NCI-H146 (cell line): Measurements from ENCODE around the gene NUDT8.
"Not testable (repeated sequence)": the region's sequence is repeated elsewhere in the genome, so short reads cannot be mapped to it uniquely, and the experiment has no call there.

Source experiments
- DNase-seq: peaks from one replicate; lab custom pipeline; 2025; lab: John Stamatoyannopoulos, UW

The NUDT8 gene

GRCh38 chr11:67629386-67630227, at the start of gene NUDT8:
Gene NUDT8, minus strand, starts transcription at chr11:67629937. Its CDS starts 26 bp downstream, at chr11:67629911.
- DNase-seq: peak; percentile 90

DNA sequence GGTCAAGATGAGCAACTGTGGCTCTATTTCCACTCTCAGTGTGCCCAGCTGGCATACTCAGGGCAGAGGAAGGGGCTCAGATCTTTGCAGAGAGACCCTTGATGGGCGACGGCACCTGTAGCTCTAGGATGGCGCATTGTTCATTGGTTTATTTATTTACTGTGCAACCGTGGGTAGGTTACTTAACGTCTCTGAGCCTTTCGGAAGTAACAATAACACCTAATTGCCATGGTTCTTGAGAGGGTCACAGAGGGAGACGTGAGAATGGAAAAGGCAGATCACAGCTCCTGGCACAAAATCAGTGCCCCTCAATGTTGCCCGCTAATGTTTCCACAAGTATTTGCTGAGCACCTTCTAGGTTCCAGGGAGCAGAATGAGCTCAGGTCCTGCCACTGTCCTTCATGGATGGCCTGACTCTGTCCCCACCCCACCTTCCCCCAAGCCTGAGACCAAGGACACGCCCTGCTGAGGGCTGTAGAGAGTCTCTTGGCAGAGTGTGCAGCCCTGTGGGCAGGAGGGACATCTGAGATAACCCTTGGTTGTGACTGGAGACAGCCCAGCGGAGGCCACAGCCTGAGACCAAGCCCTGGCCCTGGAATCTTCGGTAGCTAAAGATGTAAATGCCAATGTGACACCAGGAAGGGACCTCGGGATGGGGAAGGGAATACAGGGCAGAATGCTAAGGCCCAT, 45.5 kb upstream of the NUDT8 start:
- DNase-seq: no peak

GRCh38 chr11:67674442-67674871, 44.7 kb upstream of the NUDT8 start, which contains the start of gene ALDH3B2:
Gene ALDH3B2, minus strand, starts transcription at chr11:67674623. Its CDS starts 7,688 bp downstream, at chr11:67666935.
- DNase-seq: no peak

DNA sequence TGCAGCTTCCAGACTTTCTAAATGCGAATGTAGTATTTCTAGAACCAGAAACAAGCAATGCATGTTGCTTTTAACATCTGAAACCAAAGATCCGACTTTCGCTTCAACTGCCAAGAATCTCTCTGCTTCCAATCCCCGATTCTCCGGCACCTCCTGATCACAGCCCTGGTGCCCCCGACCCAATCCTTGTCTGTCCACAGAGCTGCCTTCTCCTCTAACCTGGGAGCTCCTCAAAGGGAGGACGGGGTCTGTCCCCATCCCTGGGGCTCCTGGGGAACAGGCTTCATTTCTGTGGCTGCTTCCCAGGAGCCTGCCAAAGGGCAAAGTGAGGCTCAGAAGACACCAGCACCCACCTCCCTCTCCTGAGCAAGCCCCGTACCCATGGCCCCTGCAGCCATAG, 44.2 kb upstream of the NUDT8 start:
- no peak for DNase-seq

DNA sequence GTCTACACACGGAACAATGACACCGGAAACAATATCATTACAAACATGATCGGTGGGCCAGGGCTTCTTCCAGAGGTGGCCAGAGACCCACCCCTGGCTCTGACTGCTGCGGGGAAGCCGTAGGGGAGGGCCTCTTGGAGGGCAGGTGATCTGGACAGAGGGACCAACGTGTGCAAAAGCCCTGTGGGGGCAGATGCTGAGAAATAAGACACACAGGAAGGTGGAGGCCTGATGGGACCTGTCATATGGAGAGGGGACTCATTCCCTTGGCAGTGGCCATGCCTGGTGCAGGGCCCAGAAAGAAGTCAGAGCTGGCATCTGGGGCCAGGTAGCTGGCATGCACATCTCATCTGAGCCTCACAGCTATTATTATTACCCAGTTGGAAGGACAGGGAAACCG, 43.6 kb upstream of the NUDT8 start:
- no peak for DNase-seq

DNA sequence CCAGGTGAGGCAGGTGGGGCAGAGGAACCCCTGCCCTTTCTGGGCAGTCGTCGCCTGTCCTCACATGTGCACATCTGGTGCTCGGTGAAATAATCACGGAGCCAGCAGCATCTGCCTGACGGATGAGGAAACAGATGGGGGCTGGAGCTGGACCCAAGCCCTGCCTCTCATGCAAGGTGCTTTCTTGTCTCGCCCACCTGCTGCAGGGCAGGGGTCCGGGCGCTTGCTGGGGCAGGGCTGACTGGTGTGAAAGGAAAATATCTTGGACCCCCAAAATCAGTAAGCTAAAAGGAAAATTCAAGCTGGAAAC, 41.4 kb upstream of the NUDT8 start:
- DNase-seq: no peak

DNA sequence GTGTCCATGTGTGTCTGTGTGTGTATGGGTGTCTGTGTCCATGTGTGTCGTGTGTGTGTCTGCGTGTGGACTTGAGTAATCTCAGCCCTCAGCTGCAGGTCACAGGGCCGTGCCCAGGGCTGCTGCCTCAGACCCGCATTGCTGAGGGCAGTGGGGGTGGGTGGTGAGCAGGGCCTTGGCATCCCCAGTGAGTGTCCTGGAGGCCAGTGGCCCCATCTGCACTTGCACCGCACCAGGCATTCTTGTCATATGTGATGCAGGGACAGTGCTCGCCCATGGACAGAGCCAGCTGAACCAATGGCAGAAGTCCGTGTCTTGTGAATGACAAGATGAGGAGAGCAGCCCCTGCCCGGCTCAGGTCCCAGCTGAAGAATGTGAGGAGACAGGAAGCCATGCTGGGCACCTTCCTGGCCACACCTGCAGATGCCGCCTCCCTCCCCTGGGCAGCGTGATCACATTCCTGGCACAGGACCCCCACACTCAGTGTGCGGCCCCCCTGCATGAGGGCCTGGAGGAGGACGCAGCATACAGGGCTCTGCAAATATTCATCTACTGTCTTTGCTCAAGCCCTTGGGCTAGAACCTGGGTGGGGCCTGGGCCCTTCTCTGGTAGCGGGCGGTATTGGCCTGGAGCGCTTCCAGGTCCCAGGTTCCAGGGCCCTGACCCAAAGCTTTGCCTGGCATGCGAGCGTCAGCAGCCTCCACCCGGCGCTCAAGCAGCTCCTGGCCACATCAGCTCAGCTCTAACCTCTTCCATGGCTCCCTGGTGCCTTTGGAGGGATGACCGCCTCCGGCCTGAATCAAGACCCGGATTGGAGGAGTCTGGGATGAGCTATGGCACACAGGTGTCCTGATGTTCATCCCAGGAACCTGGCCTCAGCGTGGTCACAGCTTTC, 40.8 kb upstream of the NUDT8 start:
- DNase-seq: no peak

GRCh38 chr11:67668192-67668551, 38.4 kb upstream of the NUDT8 start:
- no peak for DNase-seq

- DNase-seq: no peak
Observed at GRCh38 chr11:67667490-67668191, 37.9 kb upstream of the NUDT8 start.

GRCh38 chr11:67666676-67667489, 37.1 kb upstream of the NUDT8 start:
- no peak for DNase-seq

DNA sequence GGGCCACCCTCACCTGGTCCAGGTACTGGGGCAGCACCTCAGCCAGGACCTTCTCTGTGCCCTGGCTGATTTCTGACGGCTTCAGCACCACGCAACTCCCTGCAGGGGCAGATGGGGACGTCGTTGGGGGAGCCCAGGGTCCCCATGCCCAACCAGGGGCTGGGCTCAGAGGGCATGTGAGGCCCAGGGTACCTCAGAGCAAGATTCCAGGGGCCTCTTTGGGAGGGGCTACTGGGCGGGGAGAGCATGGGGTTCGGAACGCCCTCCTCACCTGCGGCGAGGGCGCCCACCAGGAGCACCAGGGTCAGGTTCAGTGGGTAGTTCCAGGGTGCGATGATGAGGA, 36.5 kb upstream of the NUDT8 start:
- DNase-seq: no peak

- DNase-seq: no peak
Observed at GRCh38 chr11:67665541-67666302, 36.0 kb upstream of the NUDT8 start.

DNA sequence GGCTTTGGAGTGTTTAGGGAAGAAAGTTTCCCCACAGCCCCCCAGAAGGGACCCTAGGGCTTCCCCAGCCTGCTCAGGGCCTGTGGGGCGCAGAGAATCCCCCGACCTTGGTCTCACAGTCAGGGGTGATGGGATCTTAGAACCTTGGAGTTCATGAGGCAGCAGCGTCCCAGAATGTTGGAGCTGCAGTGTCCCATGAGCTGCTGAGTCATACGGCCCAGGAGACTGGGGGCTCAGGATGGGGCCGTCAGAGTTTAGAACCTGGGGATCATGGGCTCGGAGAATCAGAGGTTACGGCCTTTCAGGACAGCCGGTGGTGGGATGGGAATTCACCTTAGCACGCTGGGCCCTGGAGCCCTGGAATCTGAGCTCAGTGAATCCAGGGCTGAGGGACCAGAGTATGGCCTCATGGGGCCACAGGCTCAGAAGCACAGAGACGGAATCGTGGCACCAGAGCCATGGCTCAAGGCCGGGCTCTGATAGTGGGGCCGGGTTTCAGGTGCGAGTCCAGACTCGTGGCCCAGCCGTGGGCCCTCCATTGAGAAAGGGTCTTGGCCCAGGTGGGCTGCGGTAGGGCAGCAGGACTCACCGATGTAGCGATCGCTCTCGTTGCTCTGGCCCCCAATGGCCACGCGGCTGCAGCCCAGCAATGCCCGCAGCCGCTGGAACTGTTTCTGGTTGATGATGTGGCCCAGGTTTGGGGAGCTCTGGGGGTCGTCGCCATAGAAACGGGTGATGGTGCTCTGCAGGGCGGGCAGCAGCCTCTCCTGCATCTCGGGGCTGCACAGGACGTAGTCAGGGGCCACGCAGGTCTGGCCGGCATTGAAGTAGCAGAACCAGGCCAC, 35.2 kb upstream of the NUDT8 start:
- DNase-seq: no peak

DNA sequence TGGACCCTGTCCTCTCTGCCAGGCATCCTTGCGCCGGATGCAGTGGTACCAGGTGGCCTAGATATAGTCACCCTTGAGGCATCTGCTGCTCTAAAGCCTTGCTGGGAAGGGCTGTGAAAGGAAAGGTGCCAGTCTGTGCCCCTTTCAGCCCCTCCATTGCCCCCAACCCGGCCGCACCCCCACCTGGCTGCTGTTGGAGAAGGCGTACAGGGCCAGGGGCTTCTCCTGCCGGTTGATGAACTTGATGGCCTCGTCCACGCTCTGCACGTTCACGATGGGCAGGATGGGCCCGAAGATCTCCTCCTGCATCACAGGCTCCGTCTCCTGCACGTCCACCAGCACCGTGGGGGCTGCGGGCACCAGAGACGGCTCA, 34.5 kb upstream of the NUDT8 start:
- no peak for DNase-seq

DNA sequence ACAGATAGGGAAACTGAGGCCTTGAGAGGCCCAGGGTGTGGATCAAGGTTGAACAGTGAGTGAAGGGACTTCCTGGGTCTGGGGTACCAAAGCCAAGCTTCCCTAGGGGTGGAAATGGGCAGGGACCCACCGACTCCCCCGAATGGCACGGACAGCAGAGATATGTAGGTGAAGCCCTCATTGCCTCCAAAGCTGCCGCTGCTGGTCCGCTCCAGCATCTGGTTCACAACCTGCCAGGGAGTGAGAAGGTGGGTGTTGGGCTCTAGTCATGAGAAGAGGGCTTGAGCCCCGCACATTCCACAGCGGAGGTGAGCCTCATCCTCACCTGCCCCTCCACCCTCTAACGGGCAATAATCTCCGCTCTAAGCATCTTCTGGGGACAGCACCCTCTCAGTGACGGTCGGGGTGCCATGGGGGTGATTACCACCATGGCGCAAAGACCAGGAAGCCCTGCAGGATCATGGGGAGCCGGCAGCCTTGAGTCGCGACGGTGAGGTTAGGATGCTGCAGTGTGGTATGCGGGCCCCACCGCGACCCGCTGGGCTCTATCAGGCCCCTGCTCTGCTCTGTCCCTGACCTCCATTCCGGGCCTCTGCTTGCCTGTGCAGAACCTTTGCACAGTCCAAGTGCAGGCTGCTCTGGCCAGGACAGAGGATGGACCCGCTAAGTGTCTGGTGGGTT, 33.9 kb upstream of the NUDT8 start:
- DNase-seq: no peak

DNA sequence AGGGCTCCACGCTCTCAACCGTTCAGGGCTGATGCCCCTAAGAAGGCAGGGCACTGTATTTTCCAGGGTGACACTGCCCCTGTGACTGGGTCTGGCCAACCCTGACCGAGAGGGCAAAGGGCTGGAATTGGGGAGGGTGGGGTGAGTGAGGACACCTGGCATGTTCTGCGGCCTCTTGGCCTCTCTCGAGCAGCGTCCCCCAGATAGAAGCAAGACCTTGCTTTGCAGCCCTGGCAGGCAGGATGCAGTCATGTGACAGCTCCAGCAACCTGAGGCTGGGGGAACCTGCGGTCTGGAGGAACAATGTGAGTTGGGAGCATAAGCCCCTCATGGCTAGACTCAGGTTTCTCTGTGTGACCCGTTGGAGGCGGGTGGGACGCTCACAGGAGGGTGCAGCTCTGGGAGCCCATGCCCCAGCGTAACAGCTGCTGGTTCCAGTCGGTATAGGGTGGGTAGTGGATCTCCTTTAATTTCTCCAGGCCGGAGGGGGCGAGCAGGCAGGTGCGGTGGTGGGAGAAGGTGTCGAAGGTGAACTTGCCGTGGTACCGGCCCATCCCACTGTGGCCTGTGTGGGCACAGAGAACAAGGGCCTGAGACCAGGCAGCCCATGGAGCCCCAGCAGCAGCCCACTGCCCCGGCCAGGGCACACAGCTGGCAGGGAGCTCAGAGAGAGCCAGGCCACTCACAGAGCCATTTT, 33.2 kb upstream of the NUDT8 start:
- no peak for DNase-seq

DNA sequence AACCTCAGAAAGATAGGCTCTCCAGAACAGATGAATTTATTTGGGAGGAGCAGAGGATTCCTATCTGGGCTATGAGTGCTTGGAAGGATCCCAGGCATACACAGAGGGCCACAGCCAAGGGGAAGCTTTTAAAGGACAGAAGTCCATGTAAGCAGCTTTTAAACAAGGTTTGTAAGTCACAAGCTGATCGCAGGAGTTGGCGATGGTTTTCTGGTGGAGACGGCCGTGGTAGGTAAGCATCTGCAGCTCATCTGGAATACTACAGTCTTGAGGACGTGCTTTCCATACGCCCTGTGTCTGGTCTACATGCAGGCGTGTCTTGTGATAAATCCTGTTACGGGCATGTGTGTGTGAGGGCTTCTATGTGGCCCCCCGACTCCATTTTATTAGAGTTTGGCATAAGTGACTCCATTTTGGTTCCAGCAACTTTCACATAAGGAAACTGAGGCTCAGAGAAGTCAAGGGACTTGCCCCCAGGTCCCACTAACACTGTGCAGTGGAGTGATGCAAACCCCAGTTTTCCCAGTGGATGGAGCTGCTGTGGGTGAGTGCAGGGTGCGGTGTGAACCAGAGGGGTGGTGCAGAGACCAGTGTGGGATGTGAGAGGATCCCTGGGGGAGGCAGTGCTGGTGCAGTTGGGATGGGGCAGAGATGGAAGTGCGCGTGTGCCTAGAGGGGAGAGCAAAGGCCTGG, 32.6 kb upstream of the NUDT8 start:
- no peak for DNase-seq

DNA sequence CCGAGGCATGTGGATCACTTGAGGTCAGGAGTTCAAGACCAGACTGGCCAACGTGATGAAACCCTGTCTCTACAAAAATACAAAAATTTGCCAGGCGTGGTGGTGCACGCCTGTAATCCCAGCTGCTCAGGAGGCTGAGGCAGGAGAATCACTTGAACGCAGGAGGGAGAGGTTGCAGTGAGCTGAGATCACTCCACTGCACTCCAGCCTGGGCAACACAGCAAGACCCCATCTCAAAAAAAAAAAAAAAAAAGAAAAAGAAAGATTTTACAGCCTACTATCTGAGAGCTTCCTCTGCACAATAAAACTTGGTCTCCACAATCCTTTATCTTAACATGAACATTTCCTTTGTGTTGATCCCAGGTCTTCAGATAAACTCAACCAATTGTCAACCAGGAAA, 31.0 kb upstream of the NUDT8 start:
- not testable (repeated sequence) for DNase-seq
